Esophagus muscularis mucosa (tissue), 4 donors: ENCODE data around the gene SPIN1. TPM values are rescaled to one million over a fixed set of nuclear protein-coding genes. Genes with fewer than 3 reads are reported as not detected.

Source experiments
- DNase-seq: peaks from one replicate; pipeline ENCODE4 v3.0.0-alpha.2; 2017; ENCODE audit errors: extremely low spot score
- H3K27ac ChIP-seq, 4 donors: fragments of 200-600 bp; sonication (generic); replicated peaks in 1 of 4; 1 replicate in 3 of 4; 2 replicates in 1 of 4; pipeline ENCODE4 v1.5.1; 2016 to 2019; ENCODE audit warnings: mild to moderate bottlenecking in 1 of 4
- H3K27me3 ChIP-seq, 4 donors: fragments of 200-600 bp; sonication (generic); one replicate each; pipeline versions ENCODE4 v1.5.1 to v1.6.0; 2016 to 2019
- H3K36me3 ChIP-seq, 4 donors: fragments of 200-600 bp; sonication (generic); one replicate each; pipeline ENCODE4 v1.5.1; 2016 to 2019
- H3K4me1 ChIP-seq, 4 donors: fragments of 200-600 bp; sonication (generic); one replicate each; pipeline ENCODE4 v1.5.1; 2016 to 2019
- H3K4me3 ChIP-seq, 4 donors: fragments of 200-600 bp; sonication (generic); 1 replicate in 2 of 4; 2 replicates in 2 of 4; pipeline ENCODE4 v1.5.1; 2016 to 2019; ENCODE audit warnings: mild to moderate bottlenecking in 4 of 4, moderate library complexity in 1 of 4
- H3K9me3 ChIP-seq, 4 donors: fragments of 200-600 bp; sonication (generic); 1 replicate in 3 of 4; 2 replicates in 1 of 4; pipeline ENCODE4 v1.5.1; 2016 to 2019
- EP300 ChIP-seq: sonication (generic); formaldehyde crosslinking; IDR thresholded peaks from one replicate; pipeline ENCODE4 v1.6.1; 2017; ENCODE audit warnings: antibody characterized with exemption
- POLR2A ChIP-seq: fragments of 450-650 bp; IDR thresholded peaks from one replicate; pipeline ENCODE4 v1.6.1; 2017; ENCODE audit warnings: antibody characterized with exemption, moderate library complexity, mild to moderate bottlenecking, low read depth
- POLR2AphosphoS5 ChIP-seq, 2 donors: sonication (generic); formaldehyde crosslinking; IDR thresholded peaks; one replicate each; pipeline ENCODE4 v1.6.1; 2017; ENCODE audit warnings: antibody characterized with exemption in 2 of 2
- WGBS: methylation state at CpG from one replicate; pipeline ENCODE4 v1.1.5; 2018; 5-methylcytosine and 5-hydroxymethylcytosine counted together
- intact Hi-C: fragments of 100-400 bp; cut with DNase I; formaldehyde crosslinking; loops from one replicate; pipeline ENCODE4 v1.15.1; 2023
- total RNA-seq, 4 donors: library from RNA; depleted of rRNA; stranded (reverse); fragments of >200 nt; gene quantifications; one replicate each; pipeline versions ENCODE4 v1.1.0 to v1.2.1, GENCODE V29; 2016
- TF ChIP-seq, protein P1 (sequence below), 3 experiments: fragments of 200-600 bp in 2 of 3; fragments of 450-650 bp in 1 of 3; sonication (generic) in 2 of 3; IDR thresholded peaks; one replicate each; pipeline ENCODE4 v1.5.1; 2017 to 2019; ENCODE audit warnings: antibody characterized with exemption in 3 of 3, mild to moderate bottlenecking in 2 of 3, moderate library complexity in 1 of 3

SPIN1 gene
- total RNA-seq, 4 donors from 2014 or later, result 68.5 to 100 (median 81.5) TPM

DNA sequence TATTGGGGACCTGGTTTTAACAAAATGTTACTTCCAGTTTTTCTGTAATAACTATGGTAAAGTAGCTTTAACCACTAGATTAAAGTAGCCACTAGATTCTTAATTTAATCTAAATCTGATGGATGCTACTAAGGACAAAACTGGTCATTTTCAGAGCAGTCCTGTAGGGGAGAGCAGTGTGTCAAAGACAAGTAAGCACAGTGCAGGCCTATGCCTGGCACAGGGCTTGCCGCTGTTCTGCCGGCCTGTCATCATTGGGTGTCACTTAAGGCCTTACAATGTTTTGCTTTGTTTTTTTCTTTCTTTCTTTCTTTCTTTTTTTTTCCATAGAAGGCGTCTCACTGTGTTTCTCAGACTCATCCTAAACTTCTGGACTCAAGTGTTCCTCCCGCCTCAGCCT is 93.7 kb downstream of the SPIN1 start:
- no peaks in the 10 kb centered on the region for H3K27me3 ChIP-seq
- TF ChIP-seq EP300 (no peak), POLR2AphosphoS5 (IDR thresholded peaks at IDR 0.05) (no peak), POLR2A (no peak)
- TF ChIP-seq, protein P1, sequence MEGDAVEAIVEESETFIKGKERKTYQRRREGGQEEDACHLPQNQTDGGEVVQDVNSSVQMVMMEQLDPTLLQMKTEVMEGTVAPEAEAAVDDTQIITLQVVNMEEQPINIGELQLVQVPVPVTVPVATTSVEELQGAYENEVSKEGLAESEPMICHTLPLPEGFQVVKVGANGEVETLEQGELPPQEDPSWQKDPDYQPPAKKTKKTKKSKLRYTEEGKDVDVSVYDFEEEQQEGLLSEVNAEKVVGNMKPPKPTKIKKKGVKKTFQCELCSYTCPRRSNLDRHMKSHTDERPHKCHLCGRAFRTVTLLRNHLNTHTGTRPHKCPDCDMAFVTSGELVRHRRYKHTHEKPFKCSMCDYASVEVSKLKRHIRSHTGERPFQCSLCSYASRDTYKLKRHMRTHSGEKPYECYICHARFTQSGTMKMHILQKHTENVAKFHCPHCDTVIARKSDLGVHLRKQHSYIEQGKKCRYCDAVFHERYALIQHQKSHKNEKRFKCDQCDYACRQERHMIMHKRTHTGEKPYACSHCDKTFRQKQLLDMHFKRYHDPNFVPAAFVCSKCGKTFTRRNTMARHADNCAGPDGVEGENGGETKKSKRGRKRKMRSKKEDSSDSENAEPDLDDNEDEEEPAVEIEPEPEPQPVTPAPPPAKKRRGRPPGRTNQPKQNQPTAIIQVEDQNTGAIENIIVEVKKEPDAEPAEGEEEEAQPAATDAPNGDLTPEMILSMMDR (IDR thresholded peaks at IDR 0.05), result no peak
- H3K36me3 ChIP-seq, result peaks cover 0 to 45% (median 12%) of the 10 kb centered on the region in 4 donors
- no peak overlapping the region for H3K27ac ChIP-seq
- WGBS, result 89% methylated on average over 4 of the region's 4 CpGs
- no peaks in the 10 kb centered on the region for H3K4me1 ChIP-seq
- no peak overlapping the region for H3K4me3 ChIP-seq
- DNase-seq, result no peak
- no peaks in the 10 kb centered on the region for H3K9me3 ChIP-seq
- intact Hi-C loops, result no loop called here

DNA sequence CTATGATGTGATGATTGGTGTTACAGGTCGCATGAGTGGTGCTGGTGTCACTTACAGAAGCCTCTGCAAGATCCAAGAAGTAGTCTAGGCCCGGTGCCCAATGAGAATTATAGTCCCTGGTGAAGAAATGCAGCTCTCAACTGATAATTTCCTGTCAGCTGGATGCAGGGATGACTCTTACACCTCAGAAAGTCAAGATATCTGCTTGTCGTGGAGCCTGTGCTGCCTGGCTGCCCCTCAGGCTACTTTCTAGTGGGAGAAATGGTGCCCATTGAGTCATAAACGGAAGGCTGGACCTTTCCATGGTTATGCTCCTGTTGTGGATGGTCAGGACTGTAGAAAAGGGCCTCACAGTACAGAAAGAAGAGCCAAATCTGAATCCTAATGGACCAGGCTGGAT is 99.9 kb downstream of the SPIN1 start:
- Histone ChIP-seq H3K4me1 (no peaks in the 10 kb centered on the region), H3K27me3 (no peaks in the 10 kb centered on the region), H3K27ac (no peak overlapping the region), H3K4me3 (no peak overlapping the region), H3K9me3 (no peaks in the 10 kb centered on the region), H3K36me3 (peaks cover 0 to 30% (median 11%) of the 10 kb centered on the region in 4 donors)
- intact Hi-C loops, result no loop called here
- 87% methylated on average over 4 of the region's 4 CpGs for WGBS
- DNase-seq, result no peak
- TF ChIP-seq POLR2A, result no peak
- TF ChIP-seq, protein P1 (IDR thresholded peaks at IDR 0.05), result no peak

DNA sequence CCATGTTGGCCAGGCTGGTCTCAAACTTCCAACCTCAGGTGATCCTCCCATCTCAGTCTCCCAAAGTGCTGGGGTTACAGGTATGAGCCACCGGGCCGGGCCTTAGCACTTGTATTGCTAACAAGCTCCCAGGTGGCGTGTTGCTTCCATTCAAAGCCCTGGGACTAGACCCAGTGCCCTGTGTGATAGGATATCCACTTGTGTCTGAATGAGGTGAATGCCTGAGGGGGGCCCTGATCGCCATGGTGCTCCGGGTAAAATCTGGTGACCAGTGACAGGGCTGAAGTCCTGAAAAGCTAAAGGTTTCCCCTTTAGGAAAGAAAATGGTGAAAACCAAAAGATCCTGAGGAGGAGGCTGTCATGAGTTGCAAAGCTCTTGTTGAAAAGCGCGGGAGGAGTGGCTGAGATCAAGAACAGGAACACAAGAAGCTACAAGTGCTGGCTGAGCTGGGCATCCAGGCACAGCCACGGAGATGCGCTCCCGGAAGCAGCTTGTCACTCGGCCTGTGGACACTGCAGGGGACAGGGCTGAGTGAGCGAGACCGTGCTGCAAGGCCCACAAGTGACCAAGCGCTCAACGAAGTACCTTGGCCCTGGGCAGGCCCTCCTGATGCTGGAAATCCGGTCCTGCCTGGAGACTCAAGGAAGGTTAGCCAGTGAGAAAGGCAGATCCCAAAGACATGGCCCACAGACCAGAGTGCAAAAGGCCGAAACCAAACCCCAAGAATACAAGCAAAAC is 106.9 kb downstream of the SPIN1 start:
- no peaks in the 10 kb centered on the region for H3K4me1 ChIP-seq
- no peaks in the 10 kb centered on the region for H3K9me3 ChIP-seq
- intact Hi-C loops, result no loop called here
- H3K36me3 ChIP-seq, result no peaks in the 10 kb centered on the region
- no peak overlapping the region for H3K4me3 ChIP-seq
- 93% methylated on average over 14 of the region's 17 CpGs for WGBS
- TF ChIP-seq POLR2AphosphoS5 (IDR thresholded peaks at IDR 0.05) (no peak), POLR2A (no peak), EP300 (no peak)
- TF ChIP-seq, protein P1 (IDR thresholded peaks at IDR 0.05), result no peak
- DNase-seq, result no peak
- H3K27me3 ChIP-seq, result no peaks in the 10 kb centered on the region
- H3K27ac ChIP-seq, result no peak overlapping the region

GRCh38 chr9:88497224-88497623 is 109.0 kb downstream of the SPIN1 start:
- intact Hi-C loops, result no loop called here
- no peak for DNase-seq

More at GRCh38 chr9:88497224-88497623, 109.0 kb downstream of the SPIN1 start:
- H3K36me3 ChIP-seq, result no peaks in the 10 kb centered on the region
- H3K9me3 ChIP-seq, result no peaks in the 10 kb centered on the region
- TF ChIP-seq POLR2AphosphoS5 (IDR thresholded peaks at IDR 0.05) (no peak), EP300 (no peak), POLR2A (no peak)
- TF ChIP-seq, protein P1 (IDR thresholded peaks at IDR 0.05), result no peak
- no peak overlapping the region for H3K4me3 ChIP-seq
- H3K27ac ChIP-seq, result no peak overlapping the region
- H3K4me1 ChIP-seq, result no peaks in the 10 kb centered on the region
- H3K27me3 ChIP-seq, result no peaks in the 10 kb centered on the region
- WGBS, result 94% methylated on average over 2 of the region's 2 CpGs
